OCI-LY7 (cell line): ENCODE data around the gene SNRNP25.

Experiments used
- EZH2phosphoT487 ChIP-seq: fragments of 200-600 bp; sonication (generic); IDR thresholded peaks from 2 replicates; pipeline ENCODE4 v1.6.1; 2018; ENCODE audit warnings: low read depth, borderline replicate concordance, mild to moderate bottlenecking, mixed run types, antibody characterized with exemption, low read length, moderate library complexity, mixed read lengths
- TF ChIP-seq, protein P1 (sequence below): fragments of 200-600 bp; sonication (generic); conservative IDR thresholded peaks from 2 replicates; pipeline ENCODE4 v1.5.1; 2014; ENCODE audit warnings: mild to moderate bottlenecking, antibody characterized with exemption, low read length, moderate library complexity, mixed read lengths

- TF ChIP-seq, protein P1, sequence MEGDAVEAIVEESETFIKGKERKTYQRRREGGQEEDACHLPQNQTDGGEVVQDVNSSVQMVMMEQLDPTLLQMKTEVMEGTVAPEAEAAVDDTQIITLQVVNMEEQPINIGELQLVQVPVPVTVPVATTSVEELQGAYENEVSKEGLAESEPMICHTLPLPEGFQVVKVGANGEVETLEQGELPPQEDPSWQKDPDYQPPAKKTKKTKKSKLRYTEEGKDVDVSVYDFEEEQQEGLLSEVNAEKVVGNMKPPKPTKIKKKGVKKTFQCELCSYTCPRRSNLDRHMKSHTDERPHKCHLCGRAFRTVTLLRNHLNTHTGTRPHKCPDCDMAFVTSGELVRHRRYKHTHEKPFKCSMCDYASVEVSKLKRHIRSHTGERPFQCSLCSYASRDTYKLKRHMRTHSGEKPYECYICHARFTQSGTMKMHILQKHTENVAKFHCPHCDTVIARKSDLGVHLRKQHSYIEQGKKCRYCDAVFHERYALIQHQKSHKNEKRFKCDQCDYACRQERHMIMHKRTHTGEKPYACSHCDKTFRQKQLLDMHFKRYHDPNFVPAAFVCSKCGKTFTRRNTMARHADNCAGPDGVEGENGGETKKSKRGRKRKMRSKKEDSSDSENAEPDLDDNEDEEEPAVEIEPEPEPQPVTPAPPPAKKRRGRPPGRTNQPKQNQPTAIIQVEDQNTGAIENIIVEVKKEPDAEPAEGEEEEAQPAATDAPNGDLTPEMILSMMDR = no peak
- TF ChIP-seq EZH2phosphoT487 = no peak
These were observed 23.1 kb downstream of the SNRNP25 start for GRCh38 chr16:76535-77272.
